GM10266 (cell line): ENCODE data around the gene TMEM51.

Experiments used
- DNase-seq: peaks from one replicate; pipeline ENCODE4 v3.0.0; 2012; ENCODE audit errors: extremely low spot score
- TF ChIP-seq, protein P1 (sequence below): IDR thresholded peaks from 2 replicates; pipeline ENCODE4 v1.5.1; 2012; ENCODE audit warnings: mild to moderate bottlenecking, low read depth; ENCODE audit not compliant: control insufficient read depth, insufficient read depth; ENCODE audit errors: missing control alignments

Gene TMEM51

DNA sequence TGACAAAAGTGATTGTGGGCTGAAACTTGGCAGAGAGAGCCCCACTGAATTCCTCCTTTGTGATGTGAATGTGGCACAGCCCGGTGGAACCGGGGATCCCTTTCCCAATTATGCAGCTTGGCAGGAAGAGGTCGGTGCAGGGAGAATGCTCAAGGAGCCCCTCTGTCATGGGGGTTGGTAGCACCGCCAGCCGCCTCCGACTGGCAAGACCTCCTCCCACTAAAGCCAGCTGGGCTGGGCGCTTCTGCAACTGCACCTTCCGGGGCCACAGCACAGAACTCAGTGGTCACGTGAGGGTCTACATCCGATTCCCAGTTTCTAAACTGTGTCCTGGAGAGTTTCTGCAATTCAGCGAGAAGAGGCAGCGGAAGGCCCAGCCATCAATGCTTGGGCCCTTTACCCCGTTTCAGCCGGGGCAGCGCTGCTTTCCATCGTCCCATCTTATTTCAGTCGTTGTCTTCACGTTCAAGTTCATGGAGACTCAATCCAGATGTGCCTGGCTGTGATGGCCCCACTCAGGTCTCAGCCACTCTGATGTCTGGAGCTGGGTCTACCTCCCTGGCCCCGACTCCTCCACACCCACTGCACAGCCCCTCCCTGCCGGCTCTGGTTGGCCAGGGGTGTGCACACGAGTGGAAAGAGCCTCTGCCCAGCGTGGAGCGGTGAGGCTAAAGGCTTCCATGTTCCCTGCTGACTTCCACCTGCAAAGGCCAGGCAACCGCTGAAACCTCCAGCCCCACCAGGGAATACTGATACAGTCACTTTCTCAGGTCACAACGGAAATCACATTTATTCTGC is 53.7 kb downstream of the TMEM51 start:
- TF ChIP-seq, protein P1, sequence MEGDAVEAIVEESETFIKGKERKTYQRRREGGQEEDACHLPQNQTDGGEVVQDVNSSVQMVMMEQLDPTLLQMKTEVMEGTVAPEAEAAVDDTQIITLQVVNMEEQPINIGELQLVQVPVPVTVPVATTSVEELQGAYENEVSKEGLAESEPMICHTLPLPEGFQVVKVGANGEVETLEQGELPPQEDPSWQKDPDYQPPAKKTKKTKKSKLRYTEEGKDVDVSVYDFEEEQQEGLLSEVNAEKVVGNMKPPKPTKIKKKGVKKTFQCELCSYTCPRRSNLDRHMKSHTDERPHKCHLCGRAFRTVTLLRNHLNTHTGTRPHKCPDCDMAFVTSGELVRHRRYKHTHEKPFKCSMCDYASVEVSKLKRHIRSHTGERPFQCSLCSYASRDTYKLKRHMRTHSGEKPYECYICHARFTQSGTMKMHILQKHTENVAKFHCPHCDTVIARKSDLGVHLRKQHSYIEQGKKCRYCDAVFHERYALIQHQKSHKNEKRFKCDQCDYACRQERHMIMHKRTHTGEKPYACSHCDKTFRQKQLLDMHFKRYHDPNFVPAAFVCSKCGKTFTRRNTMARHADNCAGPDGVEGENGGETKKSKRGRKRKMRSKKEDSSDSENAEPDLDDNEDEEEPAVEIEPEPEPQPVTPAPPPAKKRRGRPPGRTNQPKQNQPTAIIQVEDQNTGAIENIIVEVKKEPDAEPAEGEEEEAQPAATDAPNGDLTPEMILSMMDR: no peak
- no peak for DNase-seq

DNA sequence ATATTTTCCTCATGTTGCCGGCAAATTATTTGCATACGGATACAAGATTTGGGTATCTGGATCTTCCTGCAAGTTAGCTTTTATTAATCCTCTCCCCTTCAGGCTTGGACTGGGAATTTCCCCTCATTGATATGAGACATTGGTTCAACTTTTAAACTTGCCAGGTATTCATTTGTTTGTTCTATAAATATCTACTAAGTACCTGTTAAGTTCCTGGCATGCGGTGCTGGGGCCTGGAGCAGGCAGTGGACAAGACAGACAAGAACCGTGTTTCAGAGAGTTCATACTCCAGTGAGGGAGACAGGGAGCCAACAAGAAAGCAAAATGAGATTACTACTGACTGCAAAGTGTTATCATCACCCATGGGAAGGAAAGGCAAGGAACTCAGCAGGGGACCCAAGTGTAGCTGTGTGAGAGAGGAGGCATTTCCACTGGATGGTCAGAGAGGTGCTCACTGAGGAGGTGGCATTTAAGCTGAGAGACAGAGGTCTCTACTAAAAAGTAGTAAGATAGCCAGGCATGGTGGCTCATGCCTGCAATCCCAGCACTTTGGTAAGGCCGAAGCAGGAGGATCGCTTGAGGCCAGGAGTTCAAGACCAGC is 54.4 kb downstream of the TMEM51 start:
- no peak for DNase-seq
- TF ChIP-seq, protein P1: no peak

DNA sequence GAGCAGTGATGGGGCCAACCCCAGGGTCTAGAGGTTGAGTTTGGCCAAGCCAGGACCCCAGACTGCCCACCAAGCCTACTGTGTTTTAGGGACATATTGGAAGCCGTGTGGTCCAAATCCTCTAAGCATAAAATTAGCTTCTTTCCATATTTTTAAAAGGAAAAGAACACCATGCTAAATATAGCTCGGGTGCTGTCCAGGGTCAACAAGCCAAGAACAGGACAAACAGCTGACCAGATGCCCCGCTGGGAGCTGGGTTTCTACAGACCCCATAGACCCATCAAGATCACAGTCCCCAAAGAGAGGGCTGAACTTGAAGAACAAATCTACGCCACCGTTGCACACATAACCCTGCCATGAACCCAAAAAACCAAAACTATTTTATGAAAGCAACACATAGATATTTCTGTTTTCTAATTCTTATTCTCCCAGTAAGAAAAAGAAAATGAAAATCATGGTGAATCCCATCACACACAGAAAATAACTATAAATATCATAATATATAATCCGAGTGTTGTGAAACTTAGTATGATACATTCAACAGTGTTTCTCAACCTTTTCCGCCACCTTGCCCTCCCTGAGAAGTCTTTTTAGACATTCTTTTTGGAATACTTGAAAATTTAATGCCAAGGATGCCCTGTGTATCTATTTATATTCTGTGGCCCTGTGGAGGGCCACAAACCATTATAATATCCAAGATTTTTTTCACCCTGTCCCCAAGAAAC is 57.3 kb downstream of the TMEM51 start:
- no peak for DNase-seq
- TF ChIP-seq, protein P1: no peak

DNA sequence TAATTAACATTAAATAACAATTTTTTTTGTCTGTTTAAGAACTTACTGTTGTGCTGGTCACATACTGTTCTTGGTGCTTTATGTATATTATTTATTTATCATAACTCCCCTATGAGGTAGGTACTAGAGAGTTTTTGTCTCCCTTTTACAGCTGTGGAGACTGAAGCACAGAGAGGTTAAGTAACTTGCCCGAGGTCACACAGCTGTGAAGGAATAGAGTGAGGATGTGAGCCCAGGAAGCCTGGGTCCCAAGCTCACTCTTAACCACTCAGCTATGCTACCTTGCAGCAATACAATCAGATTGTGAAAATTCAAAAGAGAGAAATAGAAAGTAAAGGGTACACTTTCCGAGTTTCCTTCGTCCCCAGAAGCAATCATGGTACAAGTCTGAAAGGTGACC is 57.9 kb downstream of the TMEM51 start:
- DNase-seq: no peak
- TF ChIP-seq, protein P1: no peak

DNA sequence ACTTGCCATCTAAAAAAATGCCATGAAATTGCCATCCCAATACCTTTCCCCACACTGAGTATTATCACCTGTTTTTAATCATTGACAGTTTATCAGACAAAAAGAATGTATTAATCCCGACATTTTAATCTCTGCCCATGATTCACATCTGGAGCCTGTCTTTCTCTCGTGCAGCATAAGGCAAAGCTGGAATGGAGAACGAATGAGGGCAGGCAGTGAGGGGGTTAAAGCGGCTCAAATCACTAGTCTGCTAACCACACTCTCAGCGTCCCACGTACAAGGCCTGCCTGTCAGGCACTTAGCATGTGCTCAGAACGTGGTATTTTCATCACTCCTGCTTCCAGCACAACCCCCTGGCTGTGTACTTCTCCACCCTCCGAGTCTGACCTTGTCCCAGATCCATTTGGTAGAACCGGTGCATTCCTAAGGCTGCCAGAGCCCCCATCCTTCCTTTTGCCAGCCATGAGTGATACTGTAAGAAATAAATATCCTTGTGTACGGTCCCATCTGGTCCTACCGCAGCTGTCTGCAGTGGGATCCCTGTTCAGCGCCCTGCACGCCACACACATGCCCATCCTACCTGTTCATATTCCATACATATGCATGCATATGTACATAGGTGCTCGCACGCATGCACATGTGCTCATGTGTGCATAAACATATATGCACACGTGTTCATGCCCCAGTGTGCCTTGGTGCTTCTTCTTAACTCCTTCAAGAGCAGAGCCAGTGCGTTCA is 58.8 kb downstream of the TMEM51 start:
- TF ChIP-seq, protein P1: no peak
- no peak for DNase-seq

DNA sequence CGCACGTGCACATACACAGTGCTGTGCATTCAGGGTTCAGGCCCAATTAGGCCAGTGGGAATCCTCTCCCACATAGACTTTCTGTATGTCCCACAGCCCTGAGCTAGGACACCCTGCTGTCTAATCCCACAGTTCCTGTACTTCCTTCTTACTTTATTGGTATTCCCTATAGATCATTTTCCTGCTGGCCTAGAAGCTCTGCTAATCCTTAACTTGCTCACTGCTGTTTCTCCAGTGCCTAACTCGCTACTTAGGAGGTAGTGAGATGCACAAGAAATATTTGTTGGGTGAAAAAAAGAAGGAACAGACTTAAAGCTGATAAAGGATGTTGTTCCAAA is 59.4 kb downstream of the TMEM51 start:
- no peak for DNase-seq
- TF ChIP-seq, protein P1: no peak
